Spleen (tissue), 11 donors: Measurements from ENCODE around the gene ITIH6. TPM values are rescaled to one million over a fixed set of nuclear protein-coding genes. Genes with fewer than 3 reads are reported as not detected.

Experiments
- DNase-seq: peaks from one replicate; pipeline ENCODE4 v3.0.0-alpha.2; 2020
- H3K27ac ChIP-seq, 8 donors: fragments of 200-600 bp; sonication (generic) in 7 of 8; 1 replicate in 4 of 8; 2 replicates in 4 of 8; pipeline versions ENCODE4 v1.5.0 to v1.8.0; 2016 to 2021; ENCODE audit warnings: inconsistent platforms in 4 of 8, mild to moderate bottlenecking in 4 of 8, moderate library complexity in 1 of 8
- H3K27me3 ChIP-seq, 7 donors: fragments of 200-600 bp; sonication (generic) in 6 of 7; replicated peaks in 1 of 7; 1 replicate in 4 of 7; 2 replicates in 3 of 7; pipeline versions ENCODE4 v1.5.0 to v1.8.0; 2016 to 2021; ENCODE audit warnings: inconsistent platforms in 3 of 7, mild to moderate bottlenecking in 1 of 7
- H3K36me3 ChIP-seq, 6 donors: fragments of 200-600 bp; sonication (generic) in 5 of 6; 1 replicate in 4 of 6; 2 replicates in 2 of 6; pipeline versions ENCODE4 v1.5.0 to v1.8.0; 2016 to 2021; ENCODE audit warnings: inconsistent platforms in 2 of 6
- H3K4me1 ChIP-seq, 6 donors: fragments of 200-600 bp; sonication (generic) in 5 of 6; 1 replicate in 3 of 6; 2 replicates in 3 of 6; pipeline versions ENCODE4 v1.5.0 to v1.8.0; 2016 to 2021; ENCODE audit warnings: inconsistent platforms in 3 of 6
- H3K4me3 ChIP-seq, 8 donors: fragments of 200-600 bp; sonication (generic) in 7 of 8; 1 replicate in 4 of 8; 2 replicates in 4 of 8; pipeline versions ENCODE4 v1.5.0 to v1.8.0; 2016 to 2021; ENCODE audit warnings: inconsistent platforms in 4 of 8, mild to moderate bottlenecking in 4 of 8, moderate library complexity in 2 of 8
- H3K9me3 ChIP-seq, 8 donors: fragments of 200-600 bp; sonication (generic) in 7 of 8; 1 replicate in 4 of 8; 2 replicates in 4 of 8; pipeline versions ENCODE4 v1.5.0 to v1.8.0; 2016 to 2021; ENCODE audit warnings: inconsistent platforms in 4 of 8
- POLR2A ChIP-seq, 3 donors: fragments of 450-650 bp; IDR thresholded peaks; one replicate each; pipeline ENCODE4 v1.5.1; 2017; ENCODE audit warnings: antibody characterized with exemption in 3 of 3, mild to moderate bottlenecking in 1 of 3
- POLR2AphosphoS5 ChIP-seq, 3 donors: sonication (generic); formaldehyde crosslinking; IDR thresholded peaks; one replicate each; pipeline ENCODE4 v1.5.1; 2017; ENCODE audit warnings: antibody characterized with exemption in 3 of 3
- WGBS, 5 donors: extraction: QIAGEN DNeasy Blood & Tissue Kit in 3 of 5; methylation state at CpG; one replicate each; pipeline versions ENCODE4 v1.1.5 to v1.1.7; 2013 to 2018; 5-methylcytosine and 5-hydroxymethylcytosine counted together
- intact Hi-C: fragments of 100-400 bp; cut with DNase I; formaldehyde crosslinking; loops from one replicate; pipeline ENCODE4 v1.15.0; 2023; ENCODE audit warnings: low total_unique reads
- polyA plus RNA-seq, 3 donors: library from polyadenylated mRNA; stranded (reverse); fragments of 200-250 nt; gene quantifications; one replicate each; pipeline ENCODE4 v1.2.1, GENCODE V29; 2013
- total RNA-seq, 7 donors: library from RNA; depleted of rRNA in 3 of 7; stranded (reverse); fragments of >200 nt in 3 of 7; fragmentation: NEBNext Ultra II Directional in 4 of 7; extraction: Animal tissue kit (Norgen Biotek cat#: 25700) in 4 of 7; gene quantifications; one replicate each; pipeline versions ENCODE4 v1.1.0 to v1.2.1, GENCODE V29; 2016 to 2021
- TF ChIP-seq, protein P1 (sequence below), 11 experiments: fragments of 200-600 bp in 7 of 11; fragments of 450-650 bp in 4 of 11; sonication (generic) in 4 of 11; IDR thresholded peaks in 8 of 11; conservative IDR thresholded peaks in 3 of 11; 1 replicate in 7 of 11; 2 replicates in 4 of 11; pipeline versions ENCODE4 v1.4.0 to v1.8.0; 2016 to 2021; ENCODE audit warnings: antibody characterized with exemption in 11 of 11, inconsistent platforms in 4 of 11, mild to moderate bottlenecking in 1 of 11
- donor health status: healthy with polysubstance abuse.
- donor health status: DM: no; HTN: no; CAD: no; lungs with moderate emphysema.
- donor health status: DM: no; HTN: no; CAD: no.
- donor health status: Bipolar disorder and iron deficiency.
- donor health status: healthy.
- donor health status: DM: no; HTN: no; CAD: no.
- donor health status: DM: yes; HTN: yes; CAD: no.

ITIH6 gene
- total and polyA plus RNA-seq, 10 donors: not detected

DNA sequence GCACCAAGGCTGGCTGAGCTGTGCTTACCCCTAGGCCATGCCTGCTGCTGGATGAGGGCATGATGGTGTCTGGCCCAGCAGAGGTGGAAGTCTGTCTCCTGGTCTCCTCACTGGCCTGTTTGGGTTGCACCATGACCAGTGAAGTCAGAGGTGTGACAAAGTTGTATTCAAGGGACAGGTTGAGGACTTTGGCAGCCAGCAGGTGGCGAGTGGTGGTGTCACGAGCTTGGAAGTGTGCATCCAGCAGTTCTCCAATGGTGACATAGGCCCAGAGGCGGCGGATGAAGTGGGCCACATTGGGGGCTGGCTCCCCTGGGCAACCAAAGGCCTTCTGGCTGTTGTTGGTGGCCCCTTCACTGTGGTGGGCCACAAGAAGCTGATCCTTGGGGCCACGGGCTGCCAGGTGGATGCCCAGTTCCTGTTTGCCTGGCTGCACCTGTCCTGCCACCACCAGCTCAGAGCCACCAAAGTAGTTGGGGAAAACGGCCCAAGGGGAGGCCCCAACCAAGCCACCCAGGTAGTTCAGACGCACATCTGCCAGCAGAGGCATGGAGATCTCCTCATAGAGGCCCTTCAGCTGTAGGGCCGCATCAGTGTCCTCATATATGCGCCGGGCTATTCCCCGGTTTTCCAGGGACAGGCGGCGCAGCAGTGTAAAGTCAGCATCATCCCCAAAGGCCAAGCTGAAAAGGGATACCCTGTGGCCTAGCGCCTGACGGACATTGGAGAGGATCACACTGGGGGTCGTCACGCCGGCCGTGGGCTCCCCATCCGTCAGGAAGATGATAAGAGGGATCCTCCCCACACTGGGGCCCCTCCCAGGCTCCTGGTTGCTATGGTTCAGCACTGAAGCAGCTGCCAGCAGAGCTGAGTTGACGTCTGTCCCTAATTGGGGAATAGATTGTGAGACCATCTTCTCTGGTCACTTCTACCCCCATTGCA lies 39.7 kb downstream of the ITIH6 start:
- Histone ChIP-seq H3K27ac (no peak overlapping the region), H3K27me3 (no peaks in the 10 kb centered on the region), H3K9me3 (peaks cover 0 to 14% (median 2%) of the 10 kb centered on the region in 8 donors), H3K36me3 (no peaks in the 10 kb centered on the region), H3K4me1 (no peaks in the 10 kb centered on the region), H3K4me3 (no peak overlapping the region)
- DNase-seq: no peak
- WGBS, 5 donors: 65 to 88% (median 77%) methylated on average over 3 to 21 of the region's 21 CpGs
- intact Hi-C loops: no loop called here
- TF ChIP-seq, protein P1, sequence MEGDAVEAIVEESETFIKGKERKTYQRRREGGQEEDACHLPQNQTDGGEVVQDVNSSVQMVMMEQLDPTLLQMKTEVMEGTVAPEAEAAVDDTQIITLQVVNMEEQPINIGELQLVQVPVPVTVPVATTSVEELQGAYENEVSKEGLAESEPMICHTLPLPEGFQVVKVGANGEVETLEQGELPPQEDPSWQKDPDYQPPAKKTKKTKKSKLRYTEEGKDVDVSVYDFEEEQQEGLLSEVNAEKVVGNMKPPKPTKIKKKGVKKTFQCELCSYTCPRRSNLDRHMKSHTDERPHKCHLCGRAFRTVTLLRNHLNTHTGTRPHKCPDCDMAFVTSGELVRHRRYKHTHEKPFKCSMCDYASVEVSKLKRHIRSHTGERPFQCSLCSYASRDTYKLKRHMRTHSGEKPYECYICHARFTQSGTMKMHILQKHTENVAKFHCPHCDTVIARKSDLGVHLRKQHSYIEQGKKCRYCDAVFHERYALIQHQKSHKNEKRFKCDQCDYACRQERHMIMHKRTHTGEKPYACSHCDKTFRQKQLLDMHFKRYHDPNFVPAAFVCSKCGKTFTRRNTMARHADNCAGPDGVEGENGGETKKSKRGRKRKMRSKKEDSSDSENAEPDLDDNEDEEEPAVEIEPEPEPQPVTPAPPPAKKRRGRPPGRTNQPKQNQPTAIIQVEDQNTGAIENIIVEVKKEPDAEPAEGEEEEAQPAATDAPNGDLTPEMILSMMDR (IDR thresholded peaks at IDR 0.05 in 8 of 11, conservative IDR thresholded peaks at IDR 0.05 in 3 of 11): no peak
- no peak for TF ChIP-seq POLR2AphosphoS5 (IDR thresholded peaks at IDR 0.05)
- no peak for TF ChIP-seq POLR2A (IDR thresholded peaks at IDR 0.05)

DNA sequence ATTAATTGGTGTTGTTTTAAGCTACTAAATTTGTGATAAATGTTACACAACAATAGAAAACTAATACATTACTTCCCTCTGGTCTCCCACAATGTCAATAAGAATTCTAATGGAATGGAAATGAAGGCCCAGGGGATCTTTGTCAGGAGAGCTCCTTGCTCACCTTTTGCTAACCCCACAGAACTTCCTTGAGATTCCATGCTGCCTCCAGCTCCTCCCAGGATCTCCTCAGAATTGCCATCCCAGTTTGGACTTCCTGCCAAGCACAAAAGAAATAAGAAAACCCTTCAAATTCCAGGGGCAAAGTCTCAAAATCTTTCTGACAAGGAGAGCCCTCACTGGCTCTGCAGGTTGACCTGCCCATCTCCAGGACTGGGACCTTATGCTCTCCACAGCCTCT lies 43.2 kb downstream of the ITIH6 start:
- no peaks in the 10 kb centered on the region for H3K4me1 ChIP-seq
- no peak overlapping the region for H3K4me3 ChIP-seq
- peaks cover 0 to 15% (median 0%) of the 10 kb centered on the region in 7 donors for H3K27me3 ChIP-seq
- intact Hi-C loops: no loop called here
- no peaks in the 10 kb centered on the region for H3K9me3 ChIP-seq
- H3K36me3 ChIP-seq: no peaks in the 10 kb centered on the region
- TF ChIP-seq POLR2AphosphoS5 (IDR thresholded peaks at IDR 0.05) (no peak), POLR2A (IDR thresholded peaks at IDR 0.05) (no peak)
- TF ChIP-seq, protein P1 (IDR thresholded peaks at IDR 0.05 in 8 of 11, conservative IDR thresholded peaks at IDR 0.05 in 3 of 11): no peak
- no peak for DNase-seq
- H3K27ac ChIP-seq: no peak overlapping the region

- Histone ChIP-seq H3K4me3 (no peak overlapping the region), H3K27me3 (peaks cover 0 to 27% (median 0%) of the 10 kb centered on the region in 7 donors), H3K27ac (no peak overlapping the region), H3K4me1 (no peaks in the 10 kb centered on the region), H3K9me3 (no peaks in the 10 kb centered on the region), H3K36me3 (no peaks in the 10 kb centered on the region)
- intact Hi-C loops: no loop called here
- 47 to 96% (median 68%) methylated on average over 1 of the region's 1 CpG for WGBS, 5 donors
- DNase-seq: no peak
- TF ChIP-seq POLR2AphosphoS5 (IDR thresholded peaks at IDR 0.05): no peak
- TF ChIP-seq, protein P1 (IDR thresholded peaks at IDR 0.05 in 8 of 11, conservative IDR thresholded peaks at IDR 0.05 in 3 of 11): no peak
- no peak for TF ChIP-seq POLR2A (IDR thresholded peaks at IDR 0.05)
Observed at GRCh38 chrX:54748626-54749025, 49.4 kb downstream of the ITIH6 start.

GRCh38 chrX:54747733-54748393 lies 50.2 kb downstream of the ITIH6 start:
- Histone ChIP-seq H3K4me3 (no peak overlapping the region), H3K9me3 (no peaks in the 10 kb centered on the region), H3K27ac (no peak overlapping the region), H3K36me3 (no peaks in the 10 kb centered on the region), H3K27me3 (peaks cover 0 to 25% (median 0%) of the 10 kb centered on the region in 7 donors), H3K4me1 (no peaks in the 10 kb centered on the region)
- TF ChIP-seq POLR2A (IDR thresholded peaks at IDR 0.05) (no peak), POLR2AphosphoS5 (IDR thresholded peaks at IDR 0.05) (no peak)
- TF ChIP-seq, protein P1 (IDR thresholded peaks at IDR 0.05 in 8 of 11, conservative IDR thresholded peaks at IDR 0.05 in 3 of 11): no peak
- DNase-seq: no peak
- intact Hi-C loops: no loop called here
- 64 to 72% (median 72%) methylated on average over 3 of the region's 3 CpGs for WGBS, 5 donors
